Measurements from ENCODE around the gene CARS1.
A peak's percentile ranks its signal among the peaks of the same experiment; 100 is the strongest.

Gene CARS1

GRCh38 chr11:3104051-3104714 is 47.0 kb upstream of the CARS1 start:
- no peak overlapping the region for H2AFZ ChIP-seq (ENCODE audit: low read length)
- H3K27me3 ChIP-seq (ENCODE audit: control insufficient read depth in 3 of 3, insufficient read depth in 3 of 3, low read depth in 1 of 3, low read length in 3 of 3): no peaks in the 10 kb centered on the region
- no peaks in the 10 kb centered on the region for H3K79me1 ChIP-seq (ENCODE audit: low read depth, low read length)
- no peak overlapping the region for H3K4me2 ChIP-seq (ENCODE audit: insufficient read depth, low read length, poor library complexity, severe bottlenecking)
- H3K4me1 ChIP-seq (ENCODE audit: control insufficient read depth in 2 of 2, insufficient read depth in 1 of 2, low read depth in 1 of 2, low read length in 2 of 2): no peaks in the 10 kb centered on the region
- WGBS, 2 donors (ENCODE audit: extremely low coverage in 2 of 2, insufficient read length in 2 of 2, insufficient replicate concordance in 1 of 2): no CpG with 5 or more reads among the region's 22 CpGs
- no peak overlapping the region for H3K9ac ChIP-seq (ENCODE audit: low read depth, low read length, poor library complexity)
- H2AK5ac ChIP-seq (ENCODE audit: low read depth, low read length): no peak overlapping the region
- H3K4me3 ChIP-seq (ENCODE audit: low read length in 2 of 2): no peak overlapping the region
- peak overlapping the region; percentile 76 for H3K18ac ChIP-seq (ENCODE audit: low read length)
- H4K8ac ChIP-seq (ENCODE audit: low read depth, low read length): no peak overlapping the region
- no peak overlapping the region for H2BK15ac ChIP-seq (ENCODE audit: low read length)
- H2BK12ac ChIP-seq (ENCODE audit: low read length): peak overlapping the region; percentile 3
- H2BK5ac ChIP-seq (ENCODE audit: low read length): no peak overlapping the region
- H2BK120ac ChIP-seq (ENCODE audit: low read depth, low read length): no peak overlapping the region
- peak overlapping the region; percentile 71 for H3K14ac ChIP-seq (ENCODE audit: low read length)
- H3K23ac ChIP-seq (ENCODE audit: low read depth, low read length, poor library complexity): peak overlapping the region; percentile 73
- H3K36me3 ChIP-seq (replicated peaks in 1 of 2; ENCODE audit: control insufficient read depth in 2 of 2, insufficient read depth in 2 of 2, low read length in 2 of 2): peaks cover 4 to 9% of the 10 kb centered on the region in 2 donors
- peak overlapping the region; percentile 84 for H3K4ac ChIP-seq (ENCODE audit: low read length)
- H3K9me3 ChIP-seq (replicated peaks in 1 of 2; ENCODE audit: control insufficient read depth in 2 of 2, insufficient read depth in 1 of 2, low read depth in 1 of 2, low read length in 2 of 2): no peaks in the 10 kb centered on the region
- DNase-seq (ENCODE audit: low spot score): no peak
- H4K91ac ChIP-seq (ENCODE audit: low read depth, low read length, poor library complexity): no peak overlapping the region
- no peak overlapping the region for H3K27ac ChIP-seq (replicated peaks; ENCODE audit: low read length)

GRCh38 chr11:3103076-3103475 is 45.9 kb upstream of the CARS1 start:
- H3K9me3 ChIP-seq (replicated peaks in 1 of 2; ENCODE audit: control insufficient read depth in 2 of 2, insufficient read depth in 1 of 2, low read depth in 1 of 2, low read length in 2 of 2): no peaks in the 10 kb centered on the region
- H4K91ac ChIP-seq (ENCODE audit: low read depth, low read length, poor library complexity): no peak overlapping the region
- no peaks in the 10 kb centered on the region for H3K79me1 ChIP-seq (ENCODE audit: low read depth, low read length)
- no peak overlapping the region for H3K4me2 ChIP-seq (ENCODE audit: insufficient read depth, low read length, poor library complexity, severe bottlenecking)
- H4K8ac ChIP-seq (ENCODE audit: low read depth, low read length): no peak overlapping the region
- DNase-seq (ENCODE audit: low spot score): no peak
- no peaks in the 10 kb centered on the region for H3K27me3 ChIP-seq (ENCODE audit: control insufficient read depth in 3 of 3, insufficient read depth in 3 of 3, low read depth in 1 of 3, low read length in 3 of 3)
- no peaks in the 10 kb centered on the region for H3K4me1 ChIP-seq (ENCODE audit: control insufficient read depth in 2 of 2, insufficient read depth in 1 of 2, low read depth in 1 of 2, low read length in 2 of 2)
- H2BK5ac ChIP-seq (ENCODE audit: low read length): no peak overlapping the region
- WGBS, 2 donors (ENCODE audit: extremely low coverage in 2 of 2, insufficient read length in 2 of 2, insufficient replicate concordance in 1 of 2): no CpG with 5 or more reads among the region's 11 CpGs
- H3K27ac ChIP-seq (replicated peaks; ENCODE audit: low read length): no peak overlapping the region
- no peak overlapping the region for H2BK12ac ChIP-seq (ENCODE audit: low read length)
- no peak overlapping the region for H2AFZ ChIP-seq (ENCODE audit: low read length)
- H3K4me3 ChIP-seq (ENCODE audit: low read length in 2 of 2): no peak overlapping the region
- H3K14ac ChIP-seq (ENCODE audit: low read length): no peak overlapping the region
- H2BK15ac ChIP-seq (ENCODE audit: low read length): no peak overlapping the region
- peak overlapping the region; percentile 71 for H3K18ac ChIP-seq (ENCODE audit: low read length)
- no peak overlapping the region for H3K9ac ChIP-seq (ENCODE audit: low read depth, low read length, poor library complexity)
- H2BK120ac ChIP-seq (ENCODE audit: low read depth, low read length): no peak overlapping the region
- H3K23ac ChIP-seq (ENCODE audit: low read depth, low read length, poor library complexity): peak overlapping the region; percentile 44
- peak overlapping the region; percentile 88 for H2AK5ac ChIP-seq (ENCODE audit: low read depth, low read length)
- H3K4ac ChIP-seq (ENCODE audit: low read length): no peak overlapping the region
- H3K36me3 ChIP-seq (replicated peaks in 1 of 2; ENCODE audit: control insufficient read depth in 2 of 2, insufficient read depth in 2 of 2, low read length in 2 of 2): peaks cover 4 to 12% of the 10 kb centered on the region in 2 donors

- H3K14ac ChIP-seq (ENCODE audit: low read length): no peak overlapping the region
- DNase-seq (ENCODE audit: low spot score): no peak
- no peak overlapping the region for H4K8ac ChIP-seq (ENCODE audit: low read depth, low read length)
- H3K9me3 ChIP-seq (replicated peaks in 1 of 2; ENCODE audit: control insufficient read depth in 2 of 2, insufficient read depth in 1 of 2, low read depth in 1 of 2, low read length in 2 of 2): no peaks in the 10 kb centered on the region
- no peak overlapping the region for H2BK120ac ChIP-seq (ENCODE audit: low read depth, low read length)
- no peak overlapping the region for H2BK12ac ChIP-seq (ENCODE audit: low read length)
- H3K9ac ChIP-seq (ENCODE audit: low read depth, low read length, poor library complexity): no peak overlapping the region
- no peak overlapping the region for H4K91ac ChIP-seq (ENCODE audit: low read depth, low read length, poor library complexity)
- no peak overlapping the region for H3K4me3 ChIP-seq (ENCODE audit: low read length in 2 of 2)
- no peak overlapping the region for H2AK5ac ChIP-seq (ENCODE audit: low read depth, low read length)
- peaks cover 4 to 12% of the 10 kb centered on the region in 2 donors for H3K36me3 ChIP-seq (replicated peaks in 1 of 2; ENCODE audit: control insufficient read depth in 2 of 2, insufficient read depth in 2 of 2, low read length in 2 of 2)
- no peaks in the 10 kb centered on the region for H3K27me3 ChIP-seq (ENCODE audit: control insufficient read depth in 3 of 3, insufficient read depth in 3 of 3, low read depth in 1 of 3, low read length in 3 of 3)
- H3K23ac ChIP-seq (ENCODE audit: low read depth, low read length, poor library complexity): no peak overlapping the region
- no peak overlapping the region for H3K18ac ChIP-seq (ENCODE audit: low read length)
- no peak overlapping the region for H2BK15ac ChIP-seq (ENCODE audit: low read length)
- no CpG with 5 or more reads among the region's 5 CpGs for WGBS, 2 donors (ENCODE audit: extremely low coverage in 2 of 2, insufficient read length in 2 of 2, insufficient replicate concordance in 1 of 2)
- H3K27ac ChIP-seq (replicated peaks; ENCODE audit: low read length): no peak overlapping the region
- no peaks in the 10 kb centered on the region for H3K79me1 ChIP-seq (ENCODE audit: low read depth, low read length)
- H3K4me1 ChIP-seq (ENCODE audit: control insufficient read depth in 2 of 2, insufficient read depth in 1 of 2, low read depth in 1 of 2, low read length in 2 of 2): no peaks in the 10 kb centered on the region
- H2AFZ ChIP-seq (ENCODE audit: low read length): no peak overlapping the region
- H2BK5ac ChIP-seq (ENCODE audit: low read length): no peak overlapping the region
- no peak overlapping the region for H3K4me2 ChIP-seq (ENCODE audit: insufficient read depth, low read length, poor library complexity, severe bottlenecking)
- H3K4ac ChIP-seq (ENCODE audit: low read length): no peak overlapping the region
These were observed 45.4 kb upstream of the CARS1 start for GRCh38 chr11:3102641-3102921.

- no peak overlapping the region for H4K91ac ChIP-seq (ENCODE audit: low read depth, low read length, poor library complexity)
- no peak overlapping the region for H2BK5ac ChIP-seq (ENCODE audit: low read length)
- H3K27me3 ChIP-seq (ENCODE audit: control insufficient read depth in 3 of 3, insufficient read depth in 3 of 3, low read depth in 1 of 3, low read length in 3 of 3): no peaks in the 10 kb centered on the region
- no peak overlapping the region for H3K18ac ChIP-seq (ENCODE audit: low read length)
- H2AK5ac ChIP-seq (ENCODE audit: low read depth, low read length): no peak overlapping the region
- no peaks in the 10 kb centered on the region for H3K4me1 ChIP-seq (ENCODE audit: control insufficient read depth in 2 of 2, insufficient read depth in 1 of 2, low read depth in 1 of 2, low read length in 2 of 2)
- H3K4ac ChIP-seq (ENCODE audit: low read length): no peak overlapping the region
- H3K23ac ChIP-seq (ENCODE audit: low read depth, low read length, poor library complexity): no peak overlapping the region
- no peak overlapping the region for H3K9ac ChIP-seq (ENCODE audit: low read depth, low read length, poor library complexity)
- H3K9me3 ChIP-seq (replicated peaks in 1 of 2; ENCODE audit: control insufficient read depth in 2 of 2, insufficient read depth in 1 of 2, low read depth in 1 of 2, low read length in 2 of 2): no peaks in the 10 kb centered on the region
- WGBS, 2 donors (ENCODE audit: extremely low coverage in 2 of 2, insufficient read length in 2 of 2, insufficient replicate concordance in 1 of 2): no CpG with 5 or more reads among the region's 20 CpGs
- H4K8ac ChIP-seq (ENCODE audit: low read depth, low read length): no peak overlapping the region
- no peak overlapping the region for H2BK12ac ChIP-seq (ENCODE audit: low read length)
- no peak overlapping the region for H3K14ac ChIP-seq (ENCODE audit: low read length)
- DNase-seq (ENCODE audit: low spot score): no peak
- H2BK120ac ChIP-seq (ENCODE audit: low read depth, low read length): peak overlapping the region; percentile 72
- no peak overlapping the region for H2AFZ ChIP-seq (ENCODE audit: low read length)
- no peak overlapping the region for H3K4me3 ChIP-seq (ENCODE audit: low read length in 2 of 2)
- H3K27ac ChIP-seq (replicated peaks; ENCODE audit: low read length): no peak overlapping the region
- no peak overlapping the region for H2BK15ac ChIP-seq (ENCODE audit: low read length)
- H3K4me2 ChIP-seq (ENCODE audit: insufficient read depth, low read length, poor library complexity, severe bottlenecking): no peak overlapping the region
- no peaks in the 10 kb centered on the region for H3K79me1 ChIP-seq (ENCODE audit: low read depth, low read length)
- peaks cover 4 to 12% of the 10 kb centered on the region in 2 donors for H3K36me3 ChIP-seq (replicated peaks in 1 of 2; ENCODE audit: control insufficient read depth in 2 of 2, insufficient read depth in 2 of 2, low read length in 2 of 2)
These were observed 44.9 kb upstream of the CARS1 start for GRCh38 chr11:3101921-3102640.

All from neuronal stem cell (in vitro differentiated cells).